Spleen (tissue), 11 donors: Measurements from ENCODE around the gene HBM. TPM values are rescaled to one million over a fixed set of nuclear protein-coding genes. Genes with fewer than 3 reads are reported as not detected.

Source experiments
- DNase-seq: peaks from one replicate; pipeline ENCODE4 v3.0.0-alpha.2; 2020
- H3K27ac ChIP-seq, 8 donors: fragments of 200-600 bp; sonication (generic) in 7 of 8; 1 replicate in 4 of 8; 2 replicates in 4 of 8; pipeline versions ENCODE4 v1.5.0 to v1.8.0; 2016 to 2021; ENCODE audit warnings: inconsistent platforms in 4 of 8, mild to moderate bottlenecking in 4 of 8, moderate library complexity in 1 of 8
- H3K27me3 ChIP-seq, 7 donors: fragments of 200-600 bp; sonication (generic) in 6 of 7; replicated peaks in 1 of 7; 1 replicate in 4 of 7; 2 replicates in 3 of 7; pipeline versions ENCODE4 v1.5.0 to v1.8.0; 2016 to 2021; ENCODE audit warnings: inconsistent platforms in 3 of 7, mild to moderate bottlenecking in 1 of 7
- H3K36me3 ChIP-seq, 6 donors: fragments of 200-600 bp; sonication (generic) in 5 of 6; 1 replicate in 4 of 6; 2 replicates in 2 of 6; pipeline versions ENCODE4 v1.5.0 to v1.8.0; 2016 to 2021; ENCODE audit warnings: inconsistent platforms in 2 of 6
- H3K4me1 ChIP-seq, 6 donors: fragments of 200-600 bp; sonication (generic) in 5 of 6; 1 replicate in 3 of 6; 2 replicates in 3 of 6; pipeline versions ENCODE4 v1.5.0 to v1.8.0; 2016 to 2021; ENCODE audit warnings: inconsistent platforms in 3 of 6
- H3K4me3 ChIP-seq, 8 donors: fragments of 200-600 bp; sonication (generic) in 7 of 8; 1 replicate in 4 of 8; 2 replicates in 4 of 8; pipeline versions ENCODE4 v1.5.0 to v1.8.0; 2016 to 2021; ENCODE audit warnings: inconsistent platforms in 4 of 8, mild to moderate bottlenecking in 4 of 8, moderate library complexity in 2 of 8
- H3K9me3 ChIP-seq, 8 donors: fragments of 200-600 bp; sonication (generic) in 7 of 8; 1 replicate in 4 of 8; 2 replicates in 4 of 8; pipeline versions ENCODE4 v1.5.0 to v1.8.0; 2016 to 2021; ENCODE audit warnings: inconsistent platforms in 4 of 8
- CTCF ChIP-seq, 11 experiments: fragments of 200-600 bp in 7 of 11; fragments of 450-650 bp in 4 of 11; sonication (generic) in 4 of 11; IDR thresholded peaks in 8 of 11; conservative IDR thresholded peaks in 3 of 11; 1 replicate in 7 of 11; 2 replicates in 4 of 11; pipeline versions ENCODE4 v1.4.0 to v1.8.0; 2016 to 2021; ENCODE audit warnings: antibody characterized with exemption in 11 of 11, inconsistent platforms in 4 of 11, mild to moderate bottlenecking in 1 of 11
- POLR2A ChIP-seq, 3 donors: fragments of 450-650 bp; IDR thresholded peaks; one replicate each; pipeline ENCODE4 v1.5.1; 2017; ENCODE audit warnings: antibody characterized with exemption in 3 of 3, mild to moderate bottlenecking in 1 of 3
- POLR2AphosphoS5 ChIP-seq, 3 donors: sonication (generic); formaldehyde crosslinking; IDR thresholded peaks; one replicate each; pipeline ENCODE4 v1.5.1; 2017; ENCODE audit warnings: antibody characterized with exemption in 3 of 3
- WGBS, 5 donors: extraction: QIAGEN DNeasy Blood & Tissue Kit in 3 of 5; methylation state at CpG; one replicate each; pipeline versions ENCODE4 v1.1.5 to v1.1.7; 2013 to 2018; 5-methylcytosine and 5-hydroxymethylcytosine counted together
- intact Hi-C: fragments of 100-400 bp; cut with DNase I; formaldehyde crosslinking; loops from one replicate; pipeline ENCODE4 v1.15.0; 2023; ENCODE audit warnings: low total_unique reads
- polyA plus RNA-seq, 3 donors: library from polyadenylated mRNA; stranded (reverse); fragments of 200-250 nt; gene quantifications; one replicate each; pipeline ENCODE4 v1.2.1, GENCODE V29; 2013
- total RNA-seq, 7 donors: library from RNA; depleted of rRNA in 3 of 7; stranded (reverse); fragments of >200 nt in 3 of 7; fragmentation: NEBNext Ultra II Directional in 4 of 7; extraction: Animal tissue kit (Norgen Biotek cat#: 25700) in 4 of 7; gene quantifications; one replicate each; pipeline versions ENCODE4 v1.1.0 to v1.2.1, GENCODE V29; 2016 to 2021
- donor health status: healthy with polysubstance abuse.
- donor health status: DM: no; HTN: no; CAD: no; lungs with moderate emphysema.
- donor health status: DM: no; HTN: no; CAD: no.
- donor health status: Bipolar disorder and iron deficiency.
- donor health status: healthy.
- donor health status: DM: no; HTN: no; CAD: no.
- donor health status: DM: yes; HTN: yes; CAD: no.

The HBM gene
- total and polyA plus RNA-seq, 10 donors = 0.20 to 96.6 (median 2.9) TPM; not detected in 1

- Histone ChIP-seq H3K27ac (no peak overlapping the region), H3K36me3 (peaks cover 0 to 11% (median 0%) of the 10 kb centered on the region in 6 donors), H3K9me3 (no peaks in the 10 kb centered on the region), H3K27me3 (no peaks in the 10 kb centered on the region), H3K4me3 (no peak overlapping the region), H3K4me1 (peaks cover 0 to 27% (median 0%) of the 10 kb centered on the region in 6 donors)
- TF ChIP-seq POLR2A (IDR thresholded peaks at IDR 0.05) (no peak), CTCF (IDR thresholded peaks at IDR 0.05 in 8 of 11, conservative IDR thresholded peaks at IDR 0.05 in 3 of 11) (no peak), POLR2AphosphoS5 (IDR thresholded peaks at IDR 0.05) (no peak)
- 93 to 96% (median 95%) methylated on average over 15 of the region's 15 CpGs for WGBS, 5 donors
- DNase-seq = no peak
- intact Hi-C loops = no loop called here
Measured at GRCh38 chr16:130533-131173, 35.1 kb upstream of the HBM start.

- WGBS, 5 donors = 94 to 97% (median 94%) methylated on average over 7 of the region's 7 CpGs
- H3K27me3 ChIP-seq = no peaks in the 10 kb centered on the region
- intact Hi-C loops = no loop called here
- DNase-seq = no peak
- H3K27ac ChIP-seq = no peak overlapping the region
- H3K9me3 ChIP-seq = no peaks in the 10 kb centered on the region
- no peak overlapping the region for H3K4me3 ChIP-seq
- peaks cover 0 to 9% (median 0%) of the 10 kb centered on the region in 6 donors for H3K36me3 ChIP-seq
- H3K4me1 ChIP-seq = peaks cover 0 to 42% (median 10%) of the 10 kb centered on the region in 6 donors
- TF ChIP-seq POLR2AphosphoS5 (IDR thresholded peaks at IDR 0.05) = no peak
- no peak for TF ChIP-seq CTCF (IDR thresholded peaks at IDR 0.05 in 8 of 11, conservative IDR thresholded peaks at IDR 0.05 in 3 of 11)
- TF ChIP-seq POLR2A (IDR thresholded peaks at IDR 0.05) = no peak
Measured at GRCh38 chr16:132120-132519, 33.7 kb upstream of the HBM start.

- no peak for DNase-seq
- TF ChIP-seq CTCF (IDR thresholded peaks at IDR 0.05 in 8 of 11, conservative IDR thresholded peaks at IDR 0.05 in 3 of 11) (no peak), POLR2AphosphoS5 (IDR thresholded peaks at IDR 0.05) (no peak), POLR2A (IDR thresholded peaks at IDR 0.05) (no peak)
- intact Hi-C loops = no loop called here
- Histone ChIP-seq H3K4me1 (peaks cover 4 to 50% (median 19%) of the 10 kb centered on the region in 6 donors), H3K36me3 (peaks cover 0 to 9% (median 0%) of the 10 kb centered on the region in 6 donors), H3K27ac (no peak overlapping the region), H3K4me3 (no peak overlapping the region), H3K9me3 (no peaks in the 10 kb centered on the region), H3K27me3 (no peaks in the 10 kb centered on the region)
- 95 to 100% (median 99%) methylated on average over 2 of the region's 2 CpGs for WGBS, 5 donors
Measured at GRCh38 chr16:133716-134115, 32.1 kb upstream of the HBM start.

- Histone ChIP-seq H3K27me3 (peaks cover 0 to 4% (median 0%) of the 10 kb centered on the region in 7 donors), H3K9me3 (no peaks in the 10 kb centered on the region), H3K36me3 (no peaks in the 10 kb centered on the region), H3K4me1 (peaks cover 4 to 50% (median 21%) of the 10 kb centered on the region in 6 donors), H3K4me3 (peak overlapping the region; percentile 38 to 85 (median 62)), H3K27ac (peak overlapping the region in 5 of 8 donors; percentile 43 to 94 (median 91))
- TF ChIP-seq POLR2A (IDR thresholded peaks at IDR 0.05) (no peak), POLR2AphosphoS5 (IDR thresholded peaks at IDR 0.05) (no peak), CTCF (IDR thresholded peaks at IDR 0.05 in 8 of 11, conservative IDR thresholded peaks at IDR 0.05 in 3 of 11) (no peak)
- peak; percentile 87 for DNase-seq
- intact Hi-C loops = no loop called here
- WGBS, 5 donors = 0 to 2% (median 0%) methylated on average over 13 to 30 of the region's 30 CpGs
Measured at GRCh38 chr16:138049-138417, 27.7 kb upstream of the HBM start.
